Measurements from ENCODE around the gene GPANK1.

DNA sequence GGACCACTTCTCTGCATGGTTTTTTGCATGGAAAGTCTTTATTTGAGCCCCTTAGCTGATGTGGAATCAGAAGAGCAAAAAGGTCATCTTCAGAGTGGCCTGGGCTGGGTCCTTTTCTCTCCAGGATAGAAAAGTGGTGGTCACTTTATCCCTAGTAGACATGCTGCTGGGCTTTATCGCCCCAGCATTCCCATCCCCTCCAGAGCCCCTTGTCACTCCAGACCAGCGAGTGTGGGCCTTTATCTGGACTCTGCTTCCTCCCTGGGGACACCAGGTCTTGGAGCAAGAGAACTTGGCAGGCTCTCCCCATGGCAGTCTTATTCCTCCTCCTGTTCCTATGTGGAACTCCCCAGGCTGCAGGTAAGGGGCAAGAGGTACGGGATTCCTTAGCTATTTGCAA lies 41.8 kb upstream of the GPANK1 start, which contains the start of gene LY6G6F:
- TF ChIP-seq EZH2phosphoT487 (conservative IDR thresholded peaks at IDR 0.05; ENCODE audit: low read length) = no peak
- TF ChIP-seq, protein P1, sequence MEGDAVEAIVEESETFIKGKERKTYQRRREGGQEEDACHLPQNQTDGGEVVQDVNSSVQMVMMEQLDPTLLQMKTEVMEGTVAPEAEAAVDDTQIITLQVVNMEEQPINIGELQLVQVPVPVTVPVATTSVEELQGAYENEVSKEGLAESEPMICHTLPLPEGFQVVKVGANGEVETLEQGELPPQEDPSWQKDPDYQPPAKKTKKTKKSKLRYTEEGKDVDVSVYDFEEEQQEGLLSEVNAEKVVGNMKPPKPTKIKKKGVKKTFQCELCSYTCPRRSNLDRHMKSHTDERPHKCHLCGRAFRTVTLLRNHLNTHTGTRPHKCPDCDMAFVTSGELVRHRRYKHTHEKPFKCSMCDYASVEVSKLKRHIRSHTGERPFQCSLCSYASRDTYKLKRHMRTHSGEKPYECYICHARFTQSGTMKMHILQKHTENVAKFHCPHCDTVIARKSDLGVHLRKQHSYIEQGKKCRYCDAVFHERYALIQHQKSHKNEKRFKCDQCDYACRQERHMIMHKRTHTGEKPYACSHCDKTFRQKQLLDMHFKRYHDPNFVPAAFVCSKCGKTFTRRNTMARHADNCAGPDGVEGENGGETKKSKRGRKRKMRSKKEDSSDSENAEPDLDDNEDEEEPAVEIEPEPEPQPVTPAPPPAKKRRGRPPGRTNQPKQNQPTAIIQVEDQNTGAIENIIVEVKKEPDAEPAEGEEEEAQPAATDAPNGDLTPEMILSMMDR (IDR thresholded peaks at IDR 0.05; ENCODE audit: insufficient read depth, low read length, poor library complexity, severe bottlenecking) = no peak
